ENCODE data around the gene RBPJL. TPM values are rescaled to one million over a fixed set of nuclear protein-coding genes. Genes with fewer than 3 reads are reported as not detected.

The RBPJL gene
- total RNA-seq, 1 donor from 2014 or later, result not detected

DNA sequence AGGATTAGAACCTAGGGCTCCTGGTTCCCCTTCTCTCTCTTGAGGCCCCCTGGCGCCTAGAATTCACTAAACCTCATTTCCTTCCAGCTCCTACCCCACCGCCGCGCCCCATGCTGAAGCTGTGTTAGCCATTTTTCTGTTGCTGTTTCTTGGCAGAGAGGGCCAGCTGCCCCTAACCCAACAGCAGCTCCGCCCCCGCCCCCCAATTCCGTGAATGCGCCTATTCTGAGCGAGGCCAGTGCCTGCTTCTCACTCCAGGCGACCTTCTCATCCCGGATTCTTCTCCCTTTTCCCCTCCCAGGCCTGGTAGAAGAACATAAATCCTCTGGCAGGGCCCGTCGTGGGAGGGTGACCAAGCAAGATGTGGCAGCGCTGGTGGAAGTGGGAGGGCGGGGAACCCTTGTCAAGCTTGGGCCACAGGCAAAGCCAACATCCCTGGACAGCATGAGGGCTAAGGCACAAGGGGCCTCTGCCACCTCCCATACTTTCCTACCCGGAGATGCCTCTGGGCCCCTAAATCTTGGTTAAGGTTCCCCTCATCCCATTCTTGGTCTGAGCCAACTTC lies 518 bp downstream of the RBPJL start:
- no peak for DNase-seq (ENCODE audit: low spot score in 2 of 2)

DNA sequence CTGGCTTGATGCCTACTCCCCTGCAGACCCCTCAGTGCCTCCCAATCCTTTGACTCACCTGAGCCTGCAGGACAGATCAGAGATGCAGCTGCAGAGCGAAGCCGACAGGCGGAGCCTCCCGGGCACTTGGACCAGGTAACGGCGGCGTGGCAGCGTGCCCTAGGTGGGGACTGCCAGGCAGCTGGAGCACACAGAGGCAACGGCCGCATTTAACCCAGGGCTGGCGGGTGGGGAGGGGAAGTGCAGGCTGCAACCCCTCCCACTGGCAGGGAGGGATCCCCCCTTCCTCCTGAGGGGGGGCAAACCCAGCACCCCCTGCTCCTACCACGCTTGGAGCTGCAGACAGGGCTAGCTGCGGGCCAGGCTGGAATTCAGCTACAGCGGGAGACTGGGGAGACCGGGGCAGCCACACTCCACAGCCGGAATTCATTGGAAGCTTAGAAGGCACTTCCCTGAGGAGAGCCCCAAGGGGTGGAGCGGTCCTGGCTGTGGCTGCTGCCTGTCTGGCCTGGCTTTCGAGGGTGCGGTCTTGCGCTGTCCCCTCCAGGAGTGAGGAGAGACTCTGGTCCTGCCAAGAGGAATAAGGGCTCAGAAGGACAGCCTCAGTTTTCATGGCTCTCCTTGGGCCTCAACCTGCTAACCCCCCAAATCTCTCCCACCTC lies 1.6 kb downstream of the RBPJL start, which contains the start of gene MATN4:
TSS of gene MATN4 (minus strand) at position 183 of the 662 bp plus-strand sequence. CDS start 2,717 bp downstream, outside the sequence.
- no peak within 1 kb of the TSS for H3K4me3 ChIP-seq
- H3K4me1 ChIP-seq, result peaks cover 0 to 5% of the 10 kb centered on the region in 2 donors
- H3K27me3 ChIP-seq, result peaks cover 6% of the 10 kb centered on the region
- DNase-seq (ENCODE audit: low spot score in 2 of 2), result no peak
- H3K36me3 ChIP-seq, result no peaks in the 10 kb centered on the region
- TF ChIP-seq, protein P1, sequence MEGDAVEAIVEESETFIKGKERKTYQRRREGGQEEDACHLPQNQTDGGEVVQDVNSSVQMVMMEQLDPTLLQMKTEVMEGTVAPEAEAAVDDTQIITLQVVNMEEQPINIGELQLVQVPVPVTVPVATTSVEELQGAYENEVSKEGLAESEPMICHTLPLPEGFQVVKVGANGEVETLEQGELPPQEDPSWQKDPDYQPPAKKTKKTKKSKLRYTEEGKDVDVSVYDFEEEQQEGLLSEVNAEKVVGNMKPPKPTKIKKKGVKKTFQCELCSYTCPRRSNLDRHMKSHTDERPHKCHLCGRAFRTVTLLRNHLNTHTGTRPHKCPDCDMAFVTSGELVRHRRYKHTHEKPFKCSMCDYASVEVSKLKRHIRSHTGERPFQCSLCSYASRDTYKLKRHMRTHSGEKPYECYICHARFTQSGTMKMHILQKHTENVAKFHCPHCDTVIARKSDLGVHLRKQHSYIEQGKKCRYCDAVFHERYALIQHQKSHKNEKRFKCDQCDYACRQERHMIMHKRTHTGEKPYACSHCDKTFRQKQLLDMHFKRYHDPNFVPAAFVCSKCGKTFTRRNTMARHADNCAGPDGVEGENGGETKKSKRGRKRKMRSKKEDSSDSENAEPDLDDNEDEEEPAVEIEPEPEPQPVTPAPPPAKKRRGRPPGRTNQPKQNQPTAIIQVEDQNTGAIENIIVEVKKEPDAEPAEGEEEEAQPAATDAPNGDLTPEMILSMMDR (IDR thresholded peaks at IDR 0.05), result no peak
- H3K27ac ChIP-seq, result no peak within 1 kb of the TSS
- intact Hi-C loops (cut with DNase I), result no loop called here
- no peaks in the 10 kb centered on the region for H3K9me3 ChIP-seq

More for the DNA sequence above, 518 bp downstream of the RBPJL start:
- Histone ChIP-seq H3K9me3 (no peaks in the 10 kb centered on the region), H3K4me3 (no peak overlapping the region), H3K27me3 (peaks cover 6% of the 10 kb centered on the region), H3K36me3 (no peaks in the 10 kb centered on the region), H3K4me1 (peaks cover 0 to 5% of the 10 kb centered on the region in 2 donors), H3K27ac (no peak overlapping the region)
- TF ChIP-seq, protein P1 (IDR thresholded peaks at IDR 0.05), result no peak
- intact Hi-C loops (cut with DNase I), result no loop called here

DNA sequence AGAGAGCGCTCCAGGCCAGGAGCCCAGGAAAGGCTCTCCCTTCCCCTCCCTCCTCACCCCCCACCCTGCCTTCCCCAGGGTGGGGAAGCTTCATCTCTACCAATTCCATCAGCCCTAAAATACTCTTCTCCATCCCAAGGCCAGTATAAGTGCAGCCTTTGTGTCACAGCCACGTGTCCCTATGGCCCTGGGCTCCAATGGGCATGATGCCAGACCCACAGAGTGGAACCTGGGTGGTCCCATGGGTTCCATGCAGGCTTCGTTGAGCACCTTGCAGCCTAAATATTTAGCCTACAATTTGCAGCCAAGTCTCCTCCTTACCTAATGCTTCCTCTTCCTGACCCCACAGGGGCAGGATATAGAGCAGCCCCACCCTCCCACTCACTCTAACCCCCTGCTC lies 2.4 kb downstream of the RBPJL start:
- no peak for DNase-seq (ENCODE audit: low spot score in 2 of 2)
- TF ChIP-seq, protein P1 (IDR thresholded peaks at IDR 0.05), result no peak
- Histone ChIP-seq H3K27me3 (peaks cover 6% of the 10 kb centered on the region), H3K4me1 (peaks cover 0 to 5% of the 10 kb centered on the region in 2 donors), H3K4me3 (no peak overlapping the region), H3K36me3 (no peaks in the 10 kb centered on the region), H3K9me3 (no peaks in the 10 kb centered on the region), H3K27ac (no peak overlapping the region)
- intact Hi-C loops (cut with DNase I), result no loop called here

DNA sequence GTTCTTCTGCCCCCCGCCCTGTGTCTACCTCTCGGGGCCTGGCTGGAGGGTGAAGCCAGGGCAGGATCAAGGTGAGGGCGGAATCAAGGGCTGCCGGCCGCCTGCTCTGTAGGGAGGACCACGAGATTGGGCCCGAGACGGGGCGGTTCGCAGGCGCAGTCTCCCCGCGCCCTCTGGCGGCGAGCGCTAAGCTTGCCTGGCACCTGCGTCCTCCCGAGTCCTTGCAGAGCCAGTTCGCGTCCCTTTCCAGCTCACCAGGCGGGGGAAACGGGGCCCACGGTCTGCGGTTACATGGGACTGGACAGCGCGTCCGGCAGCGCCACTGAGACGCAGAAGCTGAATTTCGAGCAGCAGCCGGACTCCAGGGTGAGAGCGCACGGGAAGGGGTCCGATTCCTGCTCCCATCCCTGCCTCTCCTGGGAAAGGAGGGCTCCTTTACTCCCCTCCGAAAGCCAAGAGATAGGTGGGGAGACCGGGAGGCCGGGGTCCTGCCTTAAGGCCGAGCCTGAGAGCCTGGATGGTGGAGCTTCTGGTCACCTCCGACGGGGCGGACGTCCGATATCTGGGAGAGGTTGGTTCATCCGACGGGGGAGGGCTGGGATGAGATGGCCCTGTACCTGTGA lies 5.1 kb downstream of the RBPJL start:
- Histone ChIP-seq H3K4me3 (no peak overlapping the region), H3K27me3 (peaks cover 1% of the 10 kb centered on the region), H3K9me3 (no peaks in the 10 kb centered on the region), H3K36me3 (no peaks in the 10 kb centered on the region), H3K27ac (no peak overlapping the region), H3K4me1 (no peaks in the 10 kb centered on the region)
- TF ChIP-seq, protein P1 (IDR thresholded peaks at IDR 0.05), result peak; percentile 24 to 75 (median 71)
- no peak for DNase-seq (ENCODE audit: low spot score in 2 of 2)
- intact Hi-C loops (cut with DNase I), result no loop called here

DNA sequence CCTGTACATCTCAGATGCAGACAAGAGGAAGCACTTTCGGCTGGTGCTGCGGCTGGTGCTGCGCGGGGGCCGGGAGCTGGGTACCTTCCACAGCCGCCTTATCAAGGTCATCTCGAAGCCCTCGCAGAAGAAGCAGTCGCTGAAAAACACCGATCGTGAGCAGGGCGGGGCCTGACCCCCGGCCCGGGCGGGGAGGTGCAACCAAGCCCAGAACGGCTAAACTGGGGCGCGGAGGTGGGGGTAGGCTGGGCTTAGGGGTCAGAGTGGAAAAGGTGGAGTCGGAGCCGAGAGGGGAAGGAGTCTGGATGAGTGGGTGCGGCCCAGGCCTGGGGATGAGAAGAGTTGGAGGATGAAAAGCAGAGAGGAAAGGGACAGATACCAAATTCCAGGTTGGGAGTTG lies 5.6 kb downstream of the RBPJL start:
- Histone ChIP-seq H3K9me3 (no peaks in the 10 kb centered on the region), H3K4me1 (no peaks in the 10 kb centered on the region), H3K4me3 (no peak overlapping the region), H3K27ac (no peak overlapping the region), H3K36me3 (no peaks in the 10 kb centered on the region), H3K27me3 (no peaks in the 10 kb centered on the region)
- TF ChIP-seq, protein P1 (IDR thresholded peaks at IDR 0.05), result no peak
- intact Hi-C loops (cut with DNase I), result no loop called here
- DNase-seq (ENCODE audit: low spot score in 2 of 2), result no peak
